ENCODE data around the gene IPO5.

DNA sequence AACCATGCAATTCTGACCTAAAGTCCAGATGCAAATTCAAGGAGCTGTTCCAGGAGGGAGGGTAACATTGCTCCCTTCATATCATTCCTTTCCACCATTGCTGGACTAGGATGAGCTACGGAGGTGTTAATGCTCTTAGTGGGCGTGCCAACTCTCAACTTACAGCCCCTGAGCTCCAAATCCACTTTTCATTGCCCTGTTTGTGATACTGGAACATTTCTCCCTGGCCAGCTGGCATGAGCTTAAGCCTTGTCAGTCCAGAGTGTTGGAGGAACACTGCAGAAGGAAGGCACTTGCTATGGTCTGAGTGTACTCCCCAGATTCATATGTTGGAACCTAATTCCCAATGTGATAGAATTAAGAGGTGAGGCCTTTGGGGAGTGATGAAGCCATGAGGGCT is 119.0 kb downstream of the IPO5 start:
- TF ChIP-seq, protein P1, sequence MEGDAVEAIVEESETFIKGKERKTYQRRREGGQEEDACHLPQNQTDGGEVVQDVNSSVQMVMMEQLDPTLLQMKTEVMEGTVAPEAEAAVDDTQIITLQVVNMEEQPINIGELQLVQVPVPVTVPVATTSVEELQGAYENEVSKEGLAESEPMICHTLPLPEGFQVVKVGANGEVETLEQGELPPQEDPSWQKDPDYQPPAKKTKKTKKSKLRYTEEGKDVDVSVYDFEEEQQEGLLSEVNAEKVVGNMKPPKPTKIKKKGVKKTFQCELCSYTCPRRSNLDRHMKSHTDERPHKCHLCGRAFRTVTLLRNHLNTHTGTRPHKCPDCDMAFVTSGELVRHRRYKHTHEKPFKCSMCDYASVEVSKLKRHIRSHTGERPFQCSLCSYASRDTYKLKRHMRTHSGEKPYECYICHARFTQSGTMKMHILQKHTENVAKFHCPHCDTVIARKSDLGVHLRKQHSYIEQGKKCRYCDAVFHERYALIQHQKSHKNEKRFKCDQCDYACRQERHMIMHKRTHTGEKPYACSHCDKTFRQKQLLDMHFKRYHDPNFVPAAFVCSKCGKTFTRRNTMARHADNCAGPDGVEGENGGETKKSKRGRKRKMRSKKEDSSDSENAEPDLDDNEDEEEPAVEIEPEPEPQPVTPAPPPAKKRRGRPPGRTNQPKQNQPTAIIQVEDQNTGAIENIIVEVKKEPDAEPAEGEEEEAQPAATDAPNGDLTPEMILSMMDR (IDR thresholded peaks at IDR 0.05; ENCODE audit: borderline replicate concordance, extremely low read depth, low read length, poor library complexity, severe bottlenecking) = no peak
- TF ChIP-seq EZH2 (IDR thresholded peaks at IDR 0.05; ENCODE audit: borderline replicate concordance, low read depth, low read length, severe bottlenecking) = no peak
